ELR (cell line): ENCODE measurements around the gene ZNF438.
A peak's percentile ranks its signal among the peaks of the same experiment; 100 is the strongest.
"Not testable (repeated sequence)": the region's sequence is repeated elsewhere in the genome, so short reads cannot be mapped to it uniquely, and the experiment has no call there.

ENCODE experiments used
- DNase-seq: peaks from one replicate; pipeline ENCODE4 v3.0.0-alpha.2; 2015; ENCODE audit warnings: low read depth

ZNF438 gene

GRCh38 chr10:30940256-30940655 lies 91.4 kb downstream of the ZNF438 start:
- DNase-seq: no peak

- no peak for DNase-seq
Measured at GRCh38 chr10:30939643-30940251, 91.9 kb downstream of the ZNF438 start.

GRCh38 chr10:30935078-30935477 lies 96.6 kb downstream of the ZNF438 start:
- no peak for DNase-seq

- no peak for DNase-seq
Measured at GRCh38 chr10:30931094-30931493, 100.6 kb downstream of the ZNF438 start.

- no peak for DNase-seq
Measured at GRCh38 chr10:30929901-30930520, 101.7 kb downstream of the ZNF438 start.

DNA sequence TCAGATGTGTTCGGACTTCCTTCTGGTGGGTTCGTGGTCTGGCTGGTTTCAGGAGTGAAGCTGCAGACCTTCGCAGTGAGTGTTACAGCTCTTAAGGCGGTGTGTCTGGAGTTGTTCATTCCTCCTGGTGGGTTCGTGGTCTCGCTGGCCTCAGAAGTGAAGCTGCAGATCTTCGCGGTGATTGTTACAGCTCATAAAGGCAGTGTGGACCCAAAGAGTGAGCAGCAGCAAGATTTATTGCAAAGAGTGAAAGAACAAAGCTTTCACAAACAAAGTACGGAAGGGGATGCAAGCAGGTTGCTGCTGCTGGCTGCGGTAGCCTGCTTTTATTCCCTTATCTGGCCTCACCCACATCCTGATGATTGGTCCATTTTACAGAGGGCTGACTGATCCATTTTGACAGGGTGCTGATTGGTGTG lies 102.3 kb downstream of the ZNF438 start:
- not testable (repeated sequence) for DNase-seq

GRCh38 chr10:30928742-30929141 lies 102.9 kb downstream of the ZNF438 start:
- DNase-seq: no peak

GRCh38 chr10:30918651-30919050 lies 113.0 kb downstream of the ZNF438 start:
- no peak for DNase-seq

GRCh38 chr10:30917789-30918188 lies 113.9 kb downstream of the ZNF438 start:
- no peak for DNase-seq

GRCh38 chr10:30917067-30917466 lies 114.6 kb downstream of the ZNF438 start:
- no peak for DNase-seq

GRCh38 chr10:30915146-30915545 lies 116.5 kb downstream of the ZNF438 start:
- DNase-seq: peak; percentile 3

- DNase-seq: no peak
Measured at GRCh38 chr10:30911303-30911863, 120.3 kb downstream of the ZNF438 start.

DNA sequence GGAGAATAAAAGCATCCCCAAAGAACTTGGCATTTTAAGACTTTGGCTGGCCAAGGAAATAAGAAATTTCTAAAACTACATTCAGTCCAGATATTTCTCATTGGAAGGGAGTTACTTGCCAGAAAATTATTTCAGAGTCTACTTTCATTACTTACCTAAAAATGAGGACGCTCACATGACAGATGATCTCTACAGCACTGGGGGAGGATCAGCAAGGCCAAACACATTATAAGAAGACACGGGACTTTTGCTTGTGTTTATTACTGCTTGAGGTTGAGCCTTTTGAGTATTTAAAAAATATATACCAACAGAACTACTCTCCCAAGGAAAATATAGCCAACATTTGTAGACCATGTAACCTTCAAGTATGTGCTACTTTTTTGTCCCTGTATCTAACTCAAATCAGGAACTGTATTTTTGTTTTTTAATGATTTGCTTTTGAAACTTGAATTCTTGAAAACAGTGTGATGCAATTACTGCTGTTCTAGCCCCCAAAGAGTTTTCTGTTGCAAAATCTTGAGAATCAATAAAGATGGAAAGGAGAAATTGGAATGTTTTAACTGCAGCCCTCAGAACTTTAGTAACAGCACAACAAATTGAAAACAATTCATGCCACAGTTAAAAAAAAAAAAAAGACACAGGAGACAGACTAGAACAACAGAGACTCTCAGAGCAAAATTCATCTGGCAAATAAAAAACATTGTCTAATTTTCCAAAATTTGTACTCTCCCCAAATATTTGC lies 128.1 kb downstream of the ZNF438 start:
- no peak for DNase-seq

- DNase-seq: no peak
Measured at GRCh38 chr10:30902621-30903396, 128.9 kb downstream of the ZNF438 start.

DNA sequence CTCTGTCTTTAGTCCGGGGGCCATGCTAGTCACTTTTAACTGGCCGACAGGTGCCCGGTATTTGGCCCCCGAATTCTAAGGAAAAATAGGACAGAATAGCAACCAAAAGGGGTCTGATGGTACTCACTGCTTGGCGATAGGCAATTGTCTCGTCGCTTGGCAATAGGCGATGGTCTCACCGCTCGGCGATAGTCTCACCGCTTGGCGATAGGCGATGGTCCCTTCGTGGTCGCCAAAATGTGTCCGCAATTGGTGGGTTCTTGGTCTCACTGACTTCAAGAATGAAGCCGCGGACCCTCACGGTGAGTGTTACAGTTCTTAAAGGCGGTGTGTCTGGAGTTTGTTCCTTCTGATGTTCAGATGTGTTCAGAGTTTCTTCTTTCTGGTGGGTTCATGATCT lies 130.2 kb downstream of the ZNF438 start:
- not testable (repeated sequence) for DNase-seq

GRCh38 chr10:30898964-30899363 lies 132.7 kb downstream of the ZNF438 start:
- DNase-seq: no peak

GRCh38 chr10:30897547-30897946 lies 134.1 kb downstream of the ZNF438 start:
- DNase-seq: no peak

DNA sequence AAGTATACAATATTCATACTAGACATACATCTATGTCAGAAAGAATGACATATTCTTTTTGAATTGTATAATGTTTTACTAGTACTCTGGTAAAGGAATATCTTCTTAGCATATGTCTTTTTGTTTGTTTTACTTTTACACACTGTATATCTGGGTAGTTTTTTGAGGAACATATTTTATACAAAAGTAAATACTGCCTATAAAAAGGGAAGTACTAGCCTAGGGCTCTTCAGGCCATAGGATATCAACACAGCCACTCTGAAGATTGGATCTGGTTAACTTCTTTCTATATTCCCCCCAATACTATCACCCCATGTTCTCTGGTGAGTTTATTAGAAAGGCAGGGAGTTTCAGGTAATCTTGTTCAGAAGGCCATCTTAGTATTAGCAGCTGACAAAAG lies 134.6 kb downstream of the ZNF438 start:
- no peak for DNase-seq

GRCh38 chr10:30894221-30894620 lies 137.4 kb downstream of the ZNF438 start:
- no peak for DNase-seq

- peak; percentile 52 for DNase-seq
Measured at GRCh38 chr10:30893208-30893607, 138.5 kb downstream of the ZNF438 start.

DNA sequence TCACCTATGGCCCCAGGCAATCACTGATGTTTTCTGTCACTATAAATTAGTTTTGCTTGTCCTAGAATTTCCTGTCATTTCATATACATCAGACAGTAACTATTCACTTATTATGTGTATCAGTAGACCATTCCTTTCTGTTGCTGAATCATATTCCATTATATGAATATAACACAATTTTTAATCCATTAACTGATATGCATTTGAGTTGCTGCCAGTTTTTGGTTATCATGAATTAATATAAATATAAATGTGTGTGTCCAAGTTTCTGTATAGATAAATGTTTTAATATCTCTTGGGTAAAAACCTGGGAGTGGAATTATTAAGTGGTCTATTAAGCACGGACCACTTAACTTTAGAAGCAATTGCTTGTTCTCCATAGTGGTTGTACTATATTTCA lies 143.8 kb downstream of the ZNF438 start:
- no peak for DNase-seq

- no peak for DNase-seq
Measured at GRCh38 chr10:30885423-30885822, 146.2 kb downstream of the ZNF438 start.
